HG03064 (cell line): Measurements from ENCODE around the gene CEP120.
"Not testable (repeated sequence)": the region's sequence is repeated elsewhere in the genome, so short reads cannot be mapped to it uniquely, and the experiment has no call there.

Source experiments
- ATAC-seq: cut with Tn5 transposase; IDR thresholded peaks from one replicate; pipeline ENCODE4 v1.9.1; 2021; ENCODE audit warnings: low read depth; ENCODE audit not compliant: unreplicated experiment

The CEP120 gene

DNA sequence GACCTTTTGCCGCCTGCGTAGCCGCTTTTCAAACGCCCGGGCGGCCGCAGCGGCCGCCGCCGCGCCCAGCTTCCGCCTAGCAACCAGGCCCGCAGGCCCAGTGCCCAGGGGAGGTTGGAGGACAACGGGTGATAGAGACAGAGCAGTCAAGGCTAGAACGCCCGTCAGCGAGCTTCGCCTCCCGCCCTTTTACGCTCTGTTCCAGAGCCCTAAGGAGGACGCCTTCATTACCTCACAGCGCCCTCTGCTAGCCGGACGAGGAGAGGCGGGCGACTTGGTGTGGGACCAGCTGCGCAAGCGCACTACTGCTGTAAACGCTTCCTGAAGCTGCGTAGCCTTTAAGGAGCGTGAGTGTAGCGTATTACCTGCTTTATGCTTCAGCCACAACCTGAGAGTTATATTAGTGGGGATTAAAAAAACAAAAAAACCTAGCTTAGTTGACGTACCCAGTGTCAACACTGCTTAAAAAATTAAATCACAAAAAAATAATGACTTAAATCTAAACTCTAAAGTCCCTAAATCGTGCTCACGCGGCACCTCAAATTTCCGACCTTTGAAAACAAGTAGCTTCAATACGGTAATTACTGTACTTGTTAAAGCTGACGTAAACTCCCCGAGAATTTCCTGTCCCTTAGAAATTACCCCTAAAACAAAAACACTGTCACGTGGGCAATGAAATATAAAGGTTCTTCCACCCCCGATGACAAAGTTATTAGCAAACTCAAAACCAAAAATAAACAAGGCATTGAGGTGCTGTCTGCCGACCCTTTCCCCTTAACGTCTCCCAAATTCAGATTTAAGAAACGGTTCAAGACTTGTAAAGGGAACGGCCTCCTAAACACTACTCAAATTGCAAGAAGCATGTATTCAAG is at the start of gene CEP120:
CEP120 (minus strand) TSS at position 126 of the 872 bp plus-strand sequence. CDS start 405 bp downstream, outside the sequence.
- ATAC-seq, result peak; percentile 99

- no peak for ATAC-seq
These were observed 49.1 kb upstream of the CEP120 start for GRCh38 chr5:123472150-123472924.

GRCh38 chr5:123471385-123471784 is 48.2 kb upstream of the CEP120 start:
- no peak for ATAC-seq

DNA sequence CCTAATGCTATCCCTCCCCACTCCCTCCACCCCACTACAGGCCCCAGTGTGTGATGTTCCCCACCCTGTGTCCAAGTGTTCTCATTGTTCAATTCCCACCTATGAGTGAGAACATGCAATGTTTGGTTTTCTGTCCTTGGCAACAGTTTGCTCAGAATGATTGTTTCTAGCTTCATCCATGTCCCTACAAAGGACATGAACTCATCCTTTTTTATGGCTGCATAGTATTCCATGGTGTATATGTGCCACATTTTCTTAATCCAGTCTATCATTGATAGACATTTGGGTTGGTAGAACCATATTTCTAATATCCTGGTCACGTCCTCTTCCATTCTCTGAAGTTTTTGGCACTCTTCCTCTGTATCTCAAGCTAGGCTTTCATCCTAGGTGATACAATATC is 43.6 kb upstream of the CEP120 start:
- ATAC-seq, result not testable (repeated sequence)

GRCh38 chr5:123460296-123460729 is 37.1 kb upstream of the CEP120 start:
- ATAC-seq, result no peak

GRCh38 chr5:123458994-123459393 is 35.8 kb upstream of the CEP120 start:
- not testable (repeated sequence) for ATAC-seq

- ATAC-seq, result no peak
These were observed 33.0 kb upstream of the CEP120 start for GRCh38 chr5:123456242-123456641.

DNA sequence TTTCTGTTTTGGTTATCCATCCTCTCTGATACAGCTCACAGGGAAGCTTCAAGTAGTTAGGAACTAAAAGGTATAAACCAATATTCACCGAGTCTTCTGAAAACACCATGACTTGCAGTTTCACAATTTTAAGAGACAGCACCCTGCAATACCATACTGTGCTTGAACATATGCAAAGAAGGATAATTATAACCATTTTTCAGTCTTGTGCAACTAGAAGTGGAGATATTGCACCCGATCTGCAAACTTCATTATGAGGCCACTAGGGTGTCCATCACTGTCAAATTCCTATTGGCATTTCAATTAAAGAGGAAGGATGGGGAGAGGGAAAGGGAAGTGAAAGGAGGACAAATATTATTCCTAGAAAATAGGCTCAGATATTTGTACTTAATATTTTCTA is 32.4 kb upstream of the CEP120 start:
- ATAC-seq, result peak; percentile 89

GRCh38 chr5:123455095-123455494 is 31.9 kb upstream of the CEP120 start:
- peak; percentile 53 for ATAC-seq

DNA sequence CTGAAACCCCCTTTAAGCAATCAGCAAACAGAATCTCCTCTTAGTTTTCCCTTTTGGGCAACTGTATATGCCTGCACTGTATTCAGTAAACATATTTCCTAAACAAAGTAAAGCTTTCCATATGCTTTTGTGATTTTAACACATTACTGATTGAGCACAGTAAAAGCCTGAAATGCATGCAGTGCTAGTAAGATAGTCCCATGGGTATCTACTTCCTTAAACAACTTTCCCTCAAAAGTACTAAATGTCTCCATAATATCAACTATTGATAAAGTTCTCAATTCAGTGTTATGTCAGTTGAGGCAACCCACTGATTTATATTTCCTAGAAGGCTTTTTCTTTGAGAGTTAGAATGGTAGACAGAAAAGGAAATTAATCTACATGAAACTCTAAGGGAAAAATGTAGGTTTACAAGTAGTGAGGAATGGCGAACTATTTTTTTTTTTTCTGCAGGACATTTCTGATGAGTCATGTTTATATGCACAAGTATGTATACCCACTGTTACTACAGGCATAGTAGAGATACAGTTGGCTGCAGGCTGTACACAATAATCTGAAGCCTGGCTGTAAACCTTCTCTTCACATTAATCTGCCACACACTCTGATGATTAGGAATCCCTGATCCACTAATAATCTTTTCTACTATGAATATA is 31.2 kb upstream of the CEP120 start:
- no peak for ATAC-seq

DNA sequence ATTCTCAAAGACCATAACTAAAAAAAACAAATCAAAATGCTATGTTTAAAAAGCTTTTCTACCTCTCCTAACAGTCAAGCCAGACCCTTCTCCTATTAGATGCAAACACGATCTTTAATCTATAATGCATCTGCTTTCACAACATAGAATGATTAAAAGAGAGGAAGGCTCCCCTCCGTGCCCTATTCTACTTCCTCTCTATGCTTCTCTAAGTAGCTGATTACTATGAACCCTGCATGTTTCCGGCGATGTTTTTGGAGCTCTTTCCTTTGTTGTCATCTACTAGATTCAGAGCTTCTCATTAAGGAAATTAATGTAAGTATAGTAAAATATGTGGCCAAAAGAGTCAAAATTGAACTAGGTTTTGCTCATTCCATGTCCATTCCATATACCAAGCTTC is 29.2 kb upstream of the CEP120 start:
- no peak for ATAC-seq

DNA sequence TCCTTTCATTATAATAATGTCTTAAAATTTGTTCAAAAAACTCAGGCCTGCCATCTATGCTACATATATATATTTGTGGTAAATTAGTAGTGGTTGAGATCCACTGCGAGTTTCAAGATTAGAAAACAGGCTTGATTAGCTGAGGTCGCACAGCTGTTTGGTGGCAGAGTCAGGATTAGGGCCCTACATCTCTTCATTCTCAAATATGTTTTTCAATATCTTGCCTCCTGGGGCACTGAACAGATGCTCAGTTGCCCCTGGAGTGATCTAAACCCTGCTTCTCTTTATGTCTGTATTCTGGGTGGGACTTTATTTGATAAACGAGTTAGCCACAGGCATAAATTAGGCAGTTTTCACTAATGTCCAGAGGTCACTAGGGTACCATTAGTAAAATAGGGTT is 27.8 kb upstream of the CEP120 start:
- no peak for ATAC-seq

- no peak for ATAC-seq
These were observed 27.4 kb upstream of the CEP120 start for GRCh38 chr5:123450640-123451039.

- ATAC-seq, result no peak
These were observed 26.9 kb upstream of the CEP120 start for GRCh38 chr5:123450114-123450513.

DNA sequence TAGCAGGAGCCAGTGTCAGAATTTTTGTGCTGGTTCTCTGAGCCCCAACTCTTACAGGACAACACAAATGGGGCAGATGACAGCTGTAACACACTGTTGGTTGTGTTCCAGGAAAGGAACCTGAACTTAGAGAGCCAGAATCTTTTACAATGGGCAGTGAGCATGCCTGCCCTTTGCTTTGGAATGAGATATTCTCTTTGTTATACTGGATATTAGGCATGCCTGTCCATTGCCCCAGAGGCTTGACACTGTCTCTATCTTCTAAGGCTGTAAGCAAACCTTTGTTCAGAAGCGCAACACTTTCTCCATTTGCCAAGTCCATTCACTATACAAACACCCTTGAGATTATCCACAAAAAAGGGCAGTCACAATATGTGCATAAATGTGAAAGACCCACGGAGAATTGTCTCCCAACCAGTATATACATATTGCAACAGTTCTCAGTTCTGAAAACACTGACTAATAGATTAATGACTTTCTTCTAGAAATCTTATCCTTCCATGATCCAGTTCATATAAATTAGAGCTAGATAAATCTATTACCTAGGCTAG is 26.3 kb upstream of the CEP120 start:
- ATAC-seq, result no peak

DNA sequence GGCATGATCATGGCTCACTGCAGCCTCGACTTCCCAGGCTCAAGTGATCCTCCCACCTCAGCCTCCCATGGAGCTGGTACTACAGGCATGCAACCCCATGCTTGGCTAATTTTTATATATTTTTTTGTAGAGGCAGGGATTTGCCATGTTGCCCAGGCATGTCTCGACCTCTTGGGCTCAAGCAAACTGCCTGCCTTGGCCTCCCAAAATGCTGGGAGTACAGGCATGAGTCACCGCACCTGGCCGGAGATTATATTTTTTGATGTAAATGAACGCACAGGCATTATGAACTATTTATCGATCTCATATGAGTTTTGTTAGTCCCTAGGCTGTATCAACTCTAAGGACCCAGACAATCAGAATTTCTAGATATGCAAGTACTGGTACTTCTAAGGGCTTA is 25.5 kb upstream of the CEP120 start:
- no peak for ATAC-seq

DNA sequence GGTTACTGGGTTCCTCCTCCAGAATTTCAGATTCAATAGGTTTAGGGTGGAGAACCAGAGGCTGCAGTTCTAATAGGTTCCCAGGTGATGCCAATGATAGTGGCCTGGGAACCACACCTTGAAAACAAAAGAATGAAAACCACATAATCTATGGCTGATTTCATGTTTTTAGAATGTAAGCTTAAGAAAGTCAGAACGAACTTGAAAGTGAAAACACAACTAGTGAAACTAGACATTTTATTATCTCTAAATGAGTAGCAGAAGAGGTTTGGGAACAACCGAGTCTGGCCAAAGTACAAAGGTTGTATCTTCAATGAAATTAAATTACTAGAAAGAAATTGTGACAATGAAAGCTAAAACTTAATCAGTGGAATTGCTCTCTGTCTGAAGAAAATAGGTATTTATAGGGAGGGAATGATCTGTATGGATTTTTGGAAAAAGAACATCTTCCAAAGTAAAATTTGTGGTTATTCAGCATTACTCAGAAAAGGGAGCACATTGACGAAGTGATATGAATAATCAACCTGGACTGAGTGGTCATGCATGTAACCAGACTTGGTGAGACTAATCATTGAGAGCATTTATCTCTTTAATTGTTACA is 24.9 kb upstream of the CEP120 start:
- peak; percentile 82 for ATAC-seq

DNA sequence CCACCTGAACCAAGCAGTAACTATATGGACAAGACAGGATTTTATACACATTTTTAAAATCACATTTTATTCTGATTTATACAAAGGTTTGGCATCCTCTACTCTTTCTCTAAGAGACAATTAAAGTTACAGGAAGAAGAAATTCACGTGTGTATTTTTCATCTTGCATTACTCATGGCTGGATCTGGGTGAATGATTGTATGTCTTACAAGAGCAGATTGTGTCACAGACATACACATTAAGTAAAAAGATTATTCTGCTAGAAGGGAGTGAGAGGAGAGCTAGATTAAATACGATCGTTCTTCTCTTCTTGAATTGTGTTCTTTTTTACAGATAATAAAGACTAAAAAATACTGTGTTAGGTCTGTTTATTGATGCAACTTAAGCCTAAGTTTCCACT is 20.8 kb upstream of the CEP120 start:
- no peak for ATAC-seq

DNA sequence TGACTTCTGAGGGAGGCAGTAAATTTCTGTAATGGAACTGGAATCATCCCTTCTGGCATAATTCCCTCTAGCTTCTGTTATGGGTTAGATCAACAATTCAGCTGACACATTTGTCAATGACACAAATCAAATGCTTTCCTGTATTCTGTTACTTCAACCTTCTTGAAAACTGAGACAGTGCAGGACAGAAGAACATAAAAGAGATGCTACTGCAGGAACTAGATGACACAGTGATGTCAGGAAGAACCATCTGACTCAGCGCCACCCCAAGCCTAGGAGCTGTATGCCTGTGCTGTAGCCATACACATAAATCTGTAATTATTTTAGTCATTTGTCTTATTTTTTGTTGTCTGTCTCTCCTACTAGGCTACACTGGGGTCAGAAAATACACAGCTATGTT is 18.2 kb upstream of the CEP120 start:
- ATAC-seq, result peak; percentile 54

GRCh38 chr5:123440456-123441181 is 17.4 kb upstream of the CEP120 start:
- no peak for ATAC-seq
